Measurements from ENCODE around the gene RAX.
"Not testable (repeated sequence)": the region's sequence is repeated elsewhere in the genome, so short reads cannot be mapped to it uniquely, and the experiment has no call there.

Gene RAX

GRCh38 chr18:59264651-59265245 lies 8.5 kb downstream of the RAX start:
- peak; percentile 14; the same call in 2 of the 3 replicates for ATAC-seq
- no peak for TF ChIP-seq CSDC2 (CRISPR knock-in tag; IDR thresholded peaks at IDR 0.05)
- TF ChIP-seq POU6F1 (CRISPR knock-in tag; IDR thresholded peaks at IDR 0.05; ENCODE audit: borderline replicate concordance, low read depth): no peak
- TF ChIP-seq BACH2 (CRISPR knock-in tag; IDR thresholded peaks at IDR 0.05; ENCODE audit: borderline replicate concordance): no peak
- no peak for TF ChIP-seq RARB (CRISPR knock-in tag; IDR thresholded peaks at IDR 0.05)
- no peak for TF ChIP-seq TSHZ2 (CRISPR knock-in tag; IDR thresholded peaks at IDR 0.05)
- no peak for TF ChIP-seq CSRNP3 (CRISPR knock-in tag; IDR thresholded peaks at IDR 0.05)
- TF ChIP-seq OSR1 (CRISPR knock-in tag; IDR thresholded peaks at IDR 0.05): no peak

GRCh38 chr18:59264121-59264571 lies 9.1 kb downstream of the RAX start:
- TF ChIP-seq TOX (CRISPR knock-in tag; IDR thresholded peaks at IDR 0.05; ENCODE audit: borderline replicate concordance) (no peak), ZNF70 (CRISPR knock-in tag; IDR thresholded peaks at IDR 0.05) (no peak)
- peak; percentile 19; the same call in 2 of the 3 replicates for ATAC-seq

- TF ChIP-seq TCF4 (CRISPR knock-in tag; IDR thresholded peaks at IDR 0.05; ENCODE audit: borderline replicate concordance) (no peak), ZC3H10 (CRISPR knock-in tag; IDR thresholded peaks at IDR 0.05) (no peak), ARNTL (CRISPR knock-in tag; IDR thresholded peaks at IDR 0.05; ENCODE audit: borderline replicate concordance, low read depth) (no peak), PPARA (CRISPR knock-in tag; IDR thresholded peaks at IDR 0.05; ENCODE audit: borderline replicate concordance) (no peak), ESRRG (CRISPR knock-in tag; IDR thresholded peaks at IDR 0.05) (no peak), GLIS3 (CRISPR knock-in tag; IDR thresholded peaks at IDR 0.05) (no peak), RARB (CRISPR knock-in tag; IDR thresholded peaks at IDR 0.05) (no peak), ZNF8 (CRISPR knock-in tag; IDR thresholded peaks at IDR 0.05) (no peak), BACH2 (CRISPR knock-in tag; IDR thresholded peaks at IDR 0.05; ENCODE audit: borderline replicate concordance) (no peak), POU6F1 (CRISPR knock-in tag; IDR thresholded peaks at IDR 0.05; ENCODE audit: borderline replicate concordance, low read depth) (no peak), CSRNP3 (CRISPR knock-in tag; IDR thresholded peaks at IDR 0.05) (no peak), ZFP3 (CRISPR knock-in tag; IDR thresholded peaks at IDR 0.05) (no peak)
- ATAC-seq: no peak
These were observed 9.6 kb downstream of the RAX start for GRCh38 chr18:59263661-59264060.

- ATAC-seq: not testable (repeated sequence)
These were observed 11.0 kb downstream of the RAX start for GRCh38 chr18:59262243-59262642.

- ATAC-seq: not testable (repeated sequence)
These were observed 11.4 kb downstream of the RAX start for GRCh38 chr18:59261842-59262241.

GRCh38 chr18:59255491-59255890 lies 17.8 kb downstream of the RAX start:
- not testable (repeated sequence) for ATAC-seq
